Measurements from ENCODE around the gene NRN1L.
"Not testable (repeated sequence)": the region's sequence is repeated elsewhere in the genome, so short reads cannot be mapped to it uniquely, and the experiment has no call there.

Gene NRN1L

DNA sequence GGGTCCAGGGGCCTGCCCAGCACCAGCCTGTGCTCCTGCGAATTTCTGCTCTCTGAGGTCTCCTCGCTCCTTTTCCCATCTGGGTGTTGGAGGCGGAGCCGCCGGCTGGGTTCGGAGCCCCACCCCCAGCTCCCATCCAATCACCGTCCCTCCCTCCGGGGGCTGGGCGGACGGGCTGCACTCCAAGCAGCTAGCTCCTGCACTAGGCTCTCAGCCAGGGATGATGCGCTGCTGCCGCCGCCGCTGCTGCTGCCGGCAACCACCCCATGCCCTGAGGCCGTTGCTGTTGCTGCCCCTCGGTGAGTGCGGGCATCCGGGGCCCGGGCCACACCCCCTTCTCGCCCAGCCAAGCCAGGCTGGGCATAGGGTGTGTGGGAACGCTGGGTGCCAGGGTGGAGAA is at the start of gene NRN1L:
NRN1L (plus strand) TSS at position 202 of the 400 bp plus-strand sequence; CDS start at position 221, 19 bp downstream.
- DNase-seq: no peak

DNA sequence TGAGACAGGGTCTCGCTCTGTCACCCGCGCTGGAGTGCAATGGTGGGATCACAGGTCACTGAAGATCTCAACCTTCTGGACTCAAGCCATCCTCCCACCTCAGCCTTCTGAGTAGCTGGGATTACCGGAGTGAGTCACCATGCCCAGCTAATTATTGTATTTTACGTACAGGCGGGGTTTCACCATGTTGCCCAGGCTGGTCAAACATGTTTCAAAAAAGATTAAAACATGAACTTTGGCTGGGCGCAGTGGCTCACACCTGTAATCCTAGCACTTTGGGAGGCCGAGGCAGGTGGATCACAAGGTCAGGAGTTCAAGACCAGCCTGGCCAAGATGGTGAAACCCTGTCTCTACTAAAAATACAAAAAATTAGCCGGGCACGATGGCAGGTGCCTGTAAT is 47.5 kb upstream of the NRN1L start:
- DNase-seq: not testable (repeated sequence)

DNA sequence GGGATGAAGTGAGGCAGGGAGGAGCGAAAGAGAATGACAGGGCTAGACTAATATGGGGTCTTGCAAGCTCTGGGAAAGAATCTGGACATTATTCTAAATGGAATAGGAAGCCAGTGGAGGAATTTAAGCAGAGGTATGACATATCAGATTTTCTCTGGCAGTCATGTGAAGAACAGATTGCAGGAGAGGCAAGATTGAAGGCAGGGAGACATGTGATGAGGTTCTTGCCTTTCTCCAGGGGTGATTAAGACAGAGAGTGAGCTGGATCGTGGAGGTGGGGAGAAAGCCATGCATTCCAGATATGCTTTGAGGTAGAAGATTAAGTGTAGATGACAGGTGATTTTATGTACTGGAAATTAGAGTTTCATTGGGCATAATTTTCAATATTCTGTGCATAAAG is 46.9 kb upstream of the NRN1L start:
- DNase-seq: no peak

DNA sequence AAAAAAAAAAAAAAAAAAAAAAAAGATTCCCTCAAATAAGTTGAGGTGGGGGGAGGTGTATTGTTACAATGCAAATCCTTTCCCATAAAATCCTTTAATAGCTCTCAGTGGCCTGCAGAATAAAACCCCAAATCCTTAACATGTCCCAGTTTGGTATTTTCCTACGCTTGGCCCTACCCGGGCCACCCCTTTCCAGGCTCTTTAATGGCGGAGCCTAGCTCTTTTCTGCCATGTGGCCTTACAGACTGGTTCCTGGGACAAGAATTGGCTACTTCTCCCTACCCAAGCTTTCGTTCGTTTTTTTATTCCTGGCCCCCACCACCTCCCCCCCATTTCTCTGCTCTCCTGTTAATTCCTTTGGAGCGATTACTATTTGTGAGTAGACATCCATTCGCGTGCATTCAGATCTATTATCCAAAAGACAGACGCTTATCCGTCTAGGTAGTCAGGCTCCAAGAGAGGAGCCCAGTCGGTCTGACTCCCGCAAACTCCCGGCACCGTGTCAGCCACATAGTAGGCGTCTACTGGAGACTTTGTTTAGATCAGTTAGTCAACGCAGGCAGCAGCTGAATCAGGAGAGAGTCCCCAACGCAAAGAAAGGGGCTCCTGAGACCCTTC is 43.4 kb upstream of the NRN1L start:
- DNase-seq: no peak

DNA sequence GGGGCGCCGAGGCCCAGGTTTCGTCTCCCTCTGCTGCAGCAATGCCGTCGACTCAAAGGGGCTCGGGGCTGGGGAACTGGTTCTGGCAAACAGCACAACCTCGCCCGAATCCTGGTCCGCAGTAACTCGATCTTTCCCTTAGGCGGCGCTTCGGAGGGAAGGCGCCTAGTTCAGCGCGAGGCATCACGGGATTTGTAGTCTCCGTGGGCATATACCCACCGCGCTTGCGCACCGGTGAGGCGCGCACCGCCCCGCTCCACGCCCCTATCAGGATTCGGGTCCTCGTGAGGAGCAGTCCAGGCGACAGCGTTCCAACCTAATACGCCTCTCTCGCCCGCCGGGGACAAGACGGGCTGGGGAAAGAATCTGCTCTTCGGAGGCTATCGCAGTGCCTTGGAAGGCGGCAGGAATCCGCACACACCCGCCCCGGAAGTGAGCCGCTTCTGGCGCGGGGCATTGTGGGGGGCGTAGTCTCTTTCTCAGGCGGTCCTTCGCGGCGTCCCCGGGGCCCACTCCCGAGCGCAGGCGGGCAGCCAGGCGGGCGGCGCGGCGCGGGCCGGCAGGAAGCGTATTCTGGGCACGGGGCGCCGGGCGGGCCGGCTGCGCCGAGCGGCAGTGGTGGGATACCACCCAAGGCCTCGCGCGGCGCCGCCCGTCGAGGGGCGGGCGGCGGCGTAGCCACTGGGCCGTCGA is 42.7 kb upstream of the NRN1L start, which contains the start of gene THAP11:
THAP11 (plus strand) TSS at position 505 of the 693 bp plus-strand sequence. CDS start 235 bp downstream, outside the sequence.
- peak; percentile 98 for DNase-seq

DNA sequence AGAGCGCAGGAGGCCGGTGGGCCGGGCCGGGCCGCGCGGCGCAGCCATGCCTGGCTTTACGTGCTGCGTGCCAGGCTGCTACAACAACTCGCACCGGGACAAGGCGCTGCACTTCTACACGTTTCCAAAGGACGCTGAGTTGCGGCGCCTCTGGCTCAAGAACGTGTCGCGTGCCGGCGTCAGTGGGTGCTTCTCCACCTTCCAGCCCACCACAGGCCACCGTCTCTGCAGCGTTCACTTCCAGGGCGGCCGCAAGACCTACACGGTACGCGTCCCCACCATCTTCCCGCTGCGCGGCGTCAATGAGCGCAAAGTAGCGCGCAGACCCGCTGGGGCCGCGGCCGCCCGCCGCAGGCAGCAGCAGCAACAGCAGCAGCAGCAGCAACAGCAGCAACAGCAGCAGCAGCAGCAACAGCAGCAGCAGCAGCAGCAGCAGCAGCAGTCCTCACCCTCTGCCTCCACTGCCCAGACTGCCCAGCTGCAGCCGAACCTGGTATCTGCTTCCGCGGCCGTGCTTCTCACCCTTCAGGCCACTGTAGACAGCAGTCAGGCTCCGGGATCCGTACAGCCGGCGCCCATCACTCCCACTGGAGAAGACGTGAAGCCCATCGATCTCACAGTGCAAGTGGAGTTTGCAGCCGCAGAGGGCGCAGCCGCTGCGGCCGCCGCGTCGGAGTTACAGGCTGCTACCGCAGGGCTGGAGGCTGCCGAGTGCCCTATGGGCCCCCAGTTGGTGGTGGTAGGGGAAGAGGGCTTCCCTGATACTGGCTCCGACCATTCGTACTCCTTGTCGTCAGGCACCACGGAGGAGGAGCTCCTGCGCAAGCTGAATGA is 42.0 kb upstream of the NRN1L start:
- peak; percentile 55 for DNase-seq

DNA sequence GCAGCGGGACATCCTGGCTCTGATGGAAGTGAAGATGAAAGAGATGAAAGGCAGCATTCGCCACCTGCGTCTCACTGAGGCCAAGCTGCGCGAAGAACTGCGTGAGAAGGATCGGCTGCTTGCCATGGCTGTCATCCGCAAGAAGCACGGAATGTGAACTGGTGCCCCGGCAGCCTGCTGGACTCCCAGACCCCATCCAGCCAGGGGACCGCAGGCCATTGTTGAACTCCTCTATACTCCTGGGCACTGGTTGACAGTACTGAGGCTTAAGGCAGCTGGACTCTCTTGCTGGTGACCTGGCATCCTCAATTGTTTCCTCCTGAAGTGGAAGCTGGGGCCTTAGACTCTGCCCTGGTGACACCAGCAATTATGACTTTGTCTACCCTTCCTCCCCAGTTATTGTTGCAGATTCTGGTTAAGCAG is 41.3 kb upstream of the NRN1L start:
- no peak for DNase-seq

DNA sequence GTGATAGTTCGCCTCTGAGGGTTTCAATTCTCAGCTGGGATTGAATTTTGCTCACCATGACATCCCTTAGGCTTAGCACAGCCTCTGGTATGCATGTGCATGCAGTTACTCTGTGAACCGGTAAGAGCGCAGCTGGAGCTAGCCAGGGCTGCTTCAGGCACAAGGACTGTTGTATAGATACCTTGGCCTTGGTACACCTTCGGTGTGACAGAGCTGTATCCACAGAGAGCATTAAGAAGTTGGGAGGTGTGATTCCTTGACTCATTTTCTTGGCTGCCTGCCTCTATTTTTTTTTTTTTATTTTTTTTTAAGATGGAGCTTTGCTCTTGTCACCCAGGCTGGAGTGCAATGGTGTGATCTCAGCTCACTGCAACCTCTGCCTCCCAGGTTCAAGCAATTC is 40.2 kb upstream of the NRN1L start:
- DNase-seq: no peak

DNA sequence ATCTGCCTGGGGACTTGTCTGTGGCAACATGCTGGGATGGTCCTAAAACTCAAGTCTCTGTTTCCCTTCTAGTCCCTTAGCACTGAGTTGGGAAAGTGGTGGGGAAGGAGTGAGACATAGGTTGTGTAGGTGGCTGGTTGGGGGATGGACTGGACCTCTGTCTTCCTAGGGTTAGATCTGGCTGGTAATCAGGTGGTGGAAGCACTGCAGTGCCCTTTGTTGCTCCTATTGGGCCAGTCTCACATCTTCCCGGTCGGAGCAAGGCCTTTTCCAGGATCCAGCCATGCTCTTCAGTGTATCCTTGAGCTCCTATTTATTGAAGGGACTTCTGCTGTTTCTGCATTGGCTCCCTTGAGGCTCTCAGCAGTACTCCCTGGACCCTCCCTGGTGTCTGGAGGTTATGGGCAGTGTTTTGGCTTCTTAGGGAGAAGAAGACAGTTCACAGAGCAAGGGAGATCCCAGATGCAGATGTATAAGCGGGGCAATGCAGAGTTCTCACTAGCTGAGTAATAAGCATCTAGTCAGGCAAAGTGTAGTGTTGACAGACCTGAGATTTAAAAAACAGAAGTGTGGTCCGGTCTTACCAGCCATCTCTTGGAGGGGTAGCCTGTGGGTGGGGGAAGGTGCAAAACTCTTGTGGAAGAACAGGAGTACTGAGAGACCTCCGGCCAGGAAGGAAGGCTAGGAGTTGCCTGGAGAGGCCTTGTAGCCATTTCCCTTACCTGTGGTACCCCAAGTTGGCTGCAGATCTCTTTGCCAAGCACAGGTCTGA is 39.2 kb upstream of the NRN1L start:
- DNase-seq: no peak

DNA sequence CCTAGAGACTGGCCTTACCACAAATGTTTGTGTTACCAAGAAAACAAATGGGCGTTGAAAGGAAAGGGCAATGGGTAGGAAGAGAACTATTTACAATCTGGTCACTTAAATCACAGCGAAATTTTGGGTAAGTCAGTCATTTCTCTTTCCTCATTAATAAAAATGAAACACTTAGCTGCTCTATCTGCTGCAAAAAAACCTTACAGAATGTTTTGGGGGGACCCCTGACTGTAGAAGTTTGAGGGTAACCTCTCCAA is 38.7 kb upstream of the NRN1L start:
- no peak for DNase-seq

DNA sequence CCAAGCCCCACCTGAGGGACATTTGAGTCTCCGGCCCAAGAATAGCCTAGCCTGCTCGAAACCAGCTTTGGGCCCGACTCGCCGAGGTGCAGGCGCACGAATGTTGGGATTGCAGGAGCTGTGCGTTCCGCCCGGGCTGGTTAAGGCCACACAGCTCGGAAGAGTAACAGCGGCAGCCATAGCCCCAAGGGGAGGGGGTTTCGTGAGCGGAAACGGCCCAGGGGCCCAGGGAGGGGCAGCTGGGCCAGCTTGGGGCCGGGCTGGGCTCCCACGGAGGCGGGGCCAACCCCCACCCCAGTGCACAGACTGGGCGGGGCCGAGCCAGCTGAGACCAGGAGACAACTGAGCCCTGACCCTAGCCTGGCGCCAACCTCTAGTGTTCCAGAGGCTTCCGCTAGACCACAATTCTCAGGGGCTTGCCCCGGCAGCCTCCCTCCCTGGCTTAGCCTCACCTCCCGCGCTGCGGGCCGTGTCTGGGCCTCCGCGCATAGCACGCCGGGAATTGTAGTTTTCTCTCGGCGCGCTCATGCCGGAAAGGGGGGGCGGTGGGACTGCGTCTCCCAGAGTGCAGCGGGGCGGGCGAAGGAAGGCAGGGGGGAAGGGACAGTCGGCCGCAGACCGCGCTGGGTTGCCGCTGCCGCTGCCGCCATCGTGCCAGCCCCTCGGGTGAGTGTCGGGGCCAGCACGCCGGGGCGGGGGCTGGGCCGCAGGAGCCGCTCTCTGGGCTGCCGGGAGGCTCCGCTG is 38.2 kb upstream of the NRN1L start, which contains the start of gene NUTF2:
NUTF2 (plus strand) TSS at position 614 of the 744 bp plus-strand sequence. CDS start 18,198 bp downstream, outside the sequence.
- DNase-seq: peak; percentile 94

DNA sequence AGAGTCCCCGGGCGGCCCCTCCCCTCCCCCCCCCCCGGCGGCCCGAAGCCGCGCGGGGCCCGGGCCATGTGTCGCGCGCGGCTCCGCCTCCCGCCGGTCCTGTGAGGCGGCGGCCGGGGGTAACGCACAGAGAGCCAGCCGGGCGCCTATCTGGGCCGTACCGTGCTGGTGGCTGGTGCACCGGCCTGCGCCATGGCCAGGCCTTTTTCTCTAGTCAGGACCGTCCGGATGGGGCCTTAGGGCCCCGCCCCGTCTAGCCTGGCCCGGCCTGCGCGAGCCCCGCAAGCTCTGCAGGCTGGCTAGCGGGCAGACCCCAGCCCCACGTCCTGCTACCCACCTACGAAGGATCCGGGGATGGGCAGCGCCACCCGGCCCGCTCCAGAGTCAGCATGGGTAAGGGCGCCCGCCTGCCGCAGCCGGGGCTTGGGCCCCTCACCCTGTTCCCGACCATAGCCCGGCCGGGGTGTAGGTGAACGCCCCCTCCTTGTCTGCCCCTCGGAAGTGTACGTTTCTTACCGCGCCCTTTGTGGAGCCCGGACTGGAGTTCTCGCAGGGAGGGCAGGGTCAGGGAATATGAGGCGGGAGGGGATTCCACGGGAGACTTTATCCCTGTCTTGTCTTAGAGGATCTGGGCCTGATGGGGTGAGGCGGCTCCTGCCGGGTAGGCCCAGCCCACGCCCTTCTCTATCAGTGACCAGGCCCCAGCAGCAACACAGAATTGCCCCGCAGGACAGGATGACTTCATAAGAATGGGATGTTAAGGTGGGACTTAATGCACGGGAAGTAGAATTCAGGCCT is 37.4 kb upstream of the NRN1L start, which contains the start of gene CENPT:
CENPT (minus strand) TSS at position 630 of the 798 bp plus-strand sequence. CDS start 13,834 bp downstream, outside the sequence.
- no peak for DNase-seq

DNA sequence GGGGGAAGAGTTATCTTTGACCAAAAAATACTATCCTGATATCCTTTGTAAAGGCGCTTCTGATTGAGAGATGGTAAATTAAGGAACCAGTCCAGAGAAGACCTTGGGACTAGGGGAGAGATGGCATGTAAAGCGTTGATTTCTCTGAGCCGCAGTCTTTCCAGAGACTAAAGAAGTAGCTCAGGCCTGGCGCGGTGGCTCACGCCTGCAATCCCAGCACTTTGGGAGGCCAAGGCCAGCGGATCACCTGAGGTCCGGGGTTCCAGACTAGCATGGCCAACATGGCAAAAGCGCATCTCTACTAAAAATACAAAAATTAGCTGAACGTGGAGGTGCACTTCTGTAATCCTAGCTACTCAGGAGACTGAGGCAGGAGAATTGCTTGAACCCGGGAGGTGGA is 36.6 kb upstream of the NRN1L start:
- no peak for DNase-seq

DNA sequence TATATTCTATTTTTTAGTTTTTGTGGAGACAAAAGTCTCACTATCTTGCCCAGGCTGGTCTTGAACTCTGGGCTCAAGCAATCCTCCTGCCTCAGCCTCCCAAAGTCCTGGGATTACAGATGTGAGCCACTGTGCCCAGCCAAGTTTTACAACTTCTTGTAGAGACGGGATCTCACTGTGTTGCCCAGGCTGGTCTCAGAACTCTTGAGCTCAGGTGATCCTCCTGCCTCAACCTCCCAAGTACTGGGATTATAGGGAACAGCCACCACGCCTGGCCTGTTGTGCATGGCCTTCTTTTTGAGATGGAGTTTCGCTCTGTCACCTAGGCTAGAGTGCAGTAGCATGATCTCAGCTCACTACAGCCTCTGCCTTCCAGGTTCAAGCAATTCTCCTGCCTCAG is 31.0 kb upstream of the NRN1L start:
- DNase-seq: no peak

DNA sequence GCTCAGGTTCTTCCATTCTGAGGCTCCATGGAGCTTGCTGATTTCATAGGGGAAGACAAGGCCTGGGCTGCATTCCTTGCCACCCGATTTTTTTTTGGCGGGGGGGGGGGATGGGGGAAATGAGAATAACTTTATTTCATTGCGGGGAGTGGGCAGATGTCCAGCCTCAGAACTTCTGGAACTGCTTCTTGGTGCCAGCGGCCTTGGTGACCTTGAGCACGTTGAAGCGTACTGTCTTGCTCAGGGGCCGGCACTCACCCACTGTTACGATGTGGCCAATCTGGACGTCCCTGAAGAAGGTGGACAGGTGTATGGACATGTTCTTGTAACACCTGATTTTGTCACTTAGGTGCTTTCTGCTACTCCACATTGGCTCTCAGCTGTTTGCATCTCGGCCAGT is 28.9 kb upstream of the NRN1L start:
- no peak for DNase-seq

DNA sequence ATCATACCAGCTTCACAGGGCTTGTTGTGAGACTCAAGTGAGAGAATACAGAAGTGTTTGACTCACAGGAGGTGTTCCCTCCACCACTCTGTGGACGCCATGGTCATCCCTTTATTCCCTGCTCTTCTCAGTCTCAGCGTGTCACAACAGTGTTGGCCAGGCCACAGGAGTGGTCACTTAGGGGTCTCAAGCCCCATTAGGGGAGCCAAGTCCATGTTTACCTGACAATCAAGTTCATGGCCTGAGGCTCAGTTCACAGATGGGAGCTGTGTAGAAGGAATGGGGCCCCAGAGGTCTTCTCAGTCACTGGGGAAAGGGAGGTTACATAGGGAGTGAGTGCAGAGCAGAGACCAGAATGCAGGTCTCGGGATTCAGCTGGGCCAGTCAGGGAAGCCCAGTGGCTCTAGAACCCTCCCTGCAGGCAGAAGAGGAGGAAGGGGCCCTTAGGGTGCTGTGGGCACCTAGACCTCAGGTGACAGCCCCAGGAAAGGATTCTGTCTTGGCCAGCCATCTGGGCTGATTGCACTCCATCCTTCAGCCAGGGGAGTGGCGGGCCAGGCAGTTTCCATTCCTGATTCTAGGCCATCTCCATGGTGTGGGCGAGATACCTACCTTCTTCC is 27.6 kb upstream of the NRN1L start:
- no peak for DNase-seq

DNA sequence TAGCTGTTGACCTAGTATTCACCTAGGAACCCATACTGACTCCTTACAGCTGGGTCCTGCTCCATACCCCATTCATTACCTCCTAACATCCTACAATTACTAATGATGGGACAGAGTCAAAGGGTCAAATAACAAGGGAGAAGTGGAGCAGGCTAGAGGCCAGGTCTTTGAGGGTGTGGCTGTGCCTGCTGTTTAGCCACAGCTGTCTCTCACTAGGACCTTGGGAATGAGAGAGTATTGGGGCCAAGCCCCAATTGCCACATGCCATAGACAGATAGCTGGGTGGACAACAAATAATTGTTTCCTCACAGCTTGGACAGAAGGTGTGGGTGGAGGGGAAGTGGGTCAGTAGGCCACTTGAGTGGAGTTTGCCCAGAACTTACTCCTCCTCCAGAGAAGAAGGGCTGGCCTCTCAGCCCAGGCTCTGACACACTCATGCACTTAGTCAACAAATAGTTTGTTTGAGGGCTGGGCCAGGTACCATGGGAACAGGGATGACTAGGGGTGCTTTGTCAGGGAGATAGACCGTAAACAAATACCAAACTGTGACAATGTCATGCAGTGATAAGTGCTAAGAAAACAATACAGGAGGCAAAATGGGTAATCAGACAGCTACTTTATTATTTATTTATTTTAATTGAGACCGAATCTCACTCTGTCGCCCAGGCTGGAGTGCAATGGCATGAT is 27.0 kb upstream of the NRN1L start:
- no peak for DNase-seq

DNA sequence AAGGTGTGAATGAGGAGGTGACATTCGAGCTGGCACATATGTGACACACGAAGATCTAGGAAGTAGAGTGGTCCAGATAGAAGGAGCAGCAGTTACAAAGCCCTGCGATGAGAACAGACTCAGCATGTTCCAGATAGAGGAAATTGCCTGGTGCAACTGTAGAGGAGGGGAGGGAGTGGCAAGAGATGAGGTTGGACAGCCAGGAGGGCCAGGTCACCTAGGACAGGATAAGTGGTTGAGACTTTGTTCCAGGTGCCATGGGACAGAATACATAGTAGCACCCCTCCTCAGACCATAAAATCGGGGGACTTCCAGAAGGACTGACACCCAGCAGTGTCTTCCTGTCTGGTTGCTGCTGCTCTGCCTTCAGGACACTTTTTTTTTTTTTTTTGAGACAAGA is 26.2 kb upstream of the NRN1L start:
- DNase-seq: no peak

DNA sequence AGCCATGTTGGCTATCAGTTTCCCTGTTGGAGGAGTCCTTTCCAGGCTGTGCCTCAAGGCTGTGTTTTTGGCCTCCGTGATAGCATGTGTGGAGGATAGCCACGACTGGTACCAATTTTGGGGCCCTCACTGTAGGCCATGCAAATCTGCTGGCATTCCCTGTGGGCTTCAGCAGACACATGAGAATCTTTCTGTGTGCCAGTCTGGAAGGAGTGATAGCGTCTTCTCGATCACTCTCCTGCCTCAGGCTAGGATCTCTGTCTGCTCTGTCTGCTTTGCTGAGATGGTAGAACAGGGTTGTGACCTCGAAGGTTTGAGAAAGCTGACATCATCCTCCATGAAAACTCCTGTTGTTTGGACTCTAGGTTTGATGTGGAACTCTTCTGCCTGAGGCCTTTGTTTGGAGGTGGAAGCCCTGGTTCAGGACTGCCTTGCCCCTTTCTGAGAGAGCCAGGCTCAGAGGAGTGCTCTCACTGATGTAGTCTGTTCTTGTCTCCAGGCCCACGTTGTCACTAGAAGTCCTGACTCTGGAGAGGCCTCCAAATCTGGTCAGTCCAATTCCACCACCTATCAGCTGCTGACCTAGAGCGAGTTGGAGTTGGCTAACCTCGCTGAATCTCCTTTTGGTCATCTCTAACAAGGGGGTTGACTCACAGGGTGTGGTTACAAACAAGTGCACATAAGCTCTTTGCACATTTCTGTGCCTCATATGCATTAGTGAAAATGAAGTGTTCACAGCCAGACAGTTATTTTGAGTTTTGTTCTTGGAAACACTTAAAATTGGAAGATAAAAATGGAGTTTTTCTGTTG is 23.9 kb upstream of the NRN1L start:
- DNase-seq: no peak
